Fibroblast of lung (primary cell): ENCODE results near the gene FGF1.

Experiments
- CTCF ChIP-seq, 2 donors: IDR thresholded peaks in 1 of 2; conservative IDR thresholded peaks in 1 of 2; 1 replicate in 1 of 2; 2 replicates in 1 of 2; pipeline ENCODE4 v1.5.1; 2011 to 2012; ENCODE audit warnings: low read length in 2 of 2, control low read depth in 1 of 2, inconsistent platforms in 1 of 2, low read depth in 1 of 2, mild to moderate bottlenecking in 1 of 2
- EZH2 ChIP-seq: IDR thresholded peaks from 2 replicates; pipeline ENCODE4 v1.5.1; 2012; ENCODE audit warnings: low read length, control low read depth, mild to moderate bottlenecking; ENCODE audit errors: missing control alignments

GRCh38 chr5:142684508-142685041 is 1.3 kb downstream of the FGF1 start:
- TF ChIP-seq CTCF (conservative IDR thresholded peaks at IDR 0.05 in 1 of 2, IDR thresholded peaks at IDR 0.05 in 1 of 2; ENCODE audit: low read depth in 1 of 2, low read length in 2 of 2) = no peak
- no peak for TF ChIP-seq EZH2
